ENCODE data around the gene CTBP1.

CTBP1 gene

GRCh38 chr4:1236103-1236641 is 12.8 kb downstream of the CTBP1 start:
- no peak for DNase-seq

GRCh38 chr4:1235381-1236102 is 13.4 kb downstream of the CTBP1 start:
- DNase-seq = no peak

GRCh38 chr4:1234811-1235292 is 14.1 kb downstream of the CTBP1 start:
- no peak for DNase-seq

GRCh38 chr4:1234309-1234695 is 14.6 kb downstream of the CTBP1 start:
- no peak for DNase-seq

GRCh38 chr4:1233641-1234308 is 15.2 kb downstream of the CTBP1 start:
- no peak for DNase-seq

- DNase-seq = no peak
Observed at GRCh38 chr4:1232661-1233621, 16.0 kb downstream of the CTBP1 start.

- DNase-seq = no peak
Observed at GRCh38 chr4:1231637-1232360, 17.1 kb downstream of the CTBP1 start.

- DNase-seq = no peak
Observed at GRCh38 chr4:1230971-1231636, 17.8 kb downstream of the CTBP1 start.

- DNase-seq = no peak
Observed at GRCh38 chr4:1230316-1230715, 18.6 kb downstream of the CTBP1 start.

- DNase-seq = no peak
Observed at GRCh38 chr4:1229117-1229849, 19.6 kb downstream of the CTBP1 start.

- DNase-seq = no peak
Observed at GRCh38 chr4:1227816-1228215, 21.1 kb downstream of the CTBP1 start.

GRCh38 chr4:1226598-1226997 is 22.3 kb downstream of the CTBP1 start:
- DNase-seq = no peak

- DNase-seq = no peak
Observed at GRCh38 chr4:1226144-1226481, 22.8 kb downstream of the CTBP1 start.

- DNase-seq = no peak
Observed at GRCh38 chr4:1225272-1226143, 23.4 kb downstream of the CTBP1 start.

GRCh38 chr4:1223841-1224809 is 24.8 kb downstream of the CTBP1 start:
- DNase-seq = no peak

GRCh38 chr4:1222938-1223690 is 25.8 kb downstream of the CTBP1 start:
- no peak for DNase-seq

GRCh38 chr4:1222036-1222789 is 26.7 kb downstream of the CTBP1 start:
- no peak for DNase-seq

Measured in NCI-H69 (cell line).